Ishikawa (cell line): Measurements from ENCODE around the gene NXN.

Experiments
- CEBPB ChIP-seq: IDR thresholded peaks from 2 replicates; pipeline ENCODE4 v1.6.1; 2012
- CREB1 ChIP-seq: IDR thresholded peaks from 2 replicates; pipeline ENCODE4 v1.6.1; 2012; ENCODE audit warnings: low read depth
- EGR1 ChIP-seq: IDR thresholded peaks from 2 replicates; pipeline ENCODE4 v1.6.1; 2012
- EP300 ChIP-seq: IDR thresholded peaks from 2 replicates; pipeline ENCODE4 v1.6.1; 2012; ENCODE audit warnings: borderline replicate concordance
- FOXM1 ChIP-seq: IDR thresholded peaks from 2 replicates; pipeline ENCODE4 v1.6.1; 2012; ENCODE audit warnings: low read depth, borderline replicate concordance
- MAX ChIP-seq: IDR thresholded peaks from 2 replicates; pipeline ENCODE4 v1.6.1; 2012
- NFIC ChIP-seq: IDR thresholded peaks from 2 replicates; pipeline ENCODE4 v1.6.1; 2012
- RAD21 ChIP-seq: IDR thresholded peaks from 2 replicates; pipeline ENCODE4 v1.6.1; 2012; ENCODE audit warnings: low read depth
- REST ChIP-seq: IDR thresholded peaks from 2 replicates; pipeline ENCODE4 v1.6.1; 2012; ENCODE audit warnings: low read depth, mild to moderate bottlenecking
- TAF1 ChIP-seq: IDR thresholded peaks from 2 replicates; pipeline ENCODE4 v1.6.1; 2012; ENCODE audit warnings: low read depth, mild to moderate bottlenecking
- TCF12 ChIP-seq: IDR thresholded peaks from 2 replicates; pipeline ENCODE4 v1.6.1; 2012; ENCODE audit warnings: low read depth
- TEAD4 ChIP-seq: IDR thresholded peaks from 2 replicates; pipeline ENCODE4 v1.6.1; 2012
- USF1 ChIP-seq: IDR thresholded peaks from 2 replicates; pipeline ENCODE4 v1.6.1; 2012
- YY1 ChIP-seq: IDR thresholded peaks from 2 replicates; pipeline ENCODE4 v1.6.1; 2012; ENCODE audit warnings: low read depth
- ZBTB7A ChIP-seq: IDR thresholded peaks from 2 replicates; pipeline ENCODE4 v1.6.1; 2012; ENCODE audit warnings: low read depth

Gene NXN

GRCh38 chr17:812638-813204, 166.9 kb downstream of the NXN start:
- TF ChIP-seq TCF12 (no peak), NFIC (no peak)

GRCh38 chr17:811051-811784, 168.4 kb downstream of the NXN start:
- TF ChIP-seq USF1 (no peak), NFIC (no peak), YY1 (no peak), FOXM1 (no peak), ZBTB7A (no peak), MAX (no peak), TAF1 (no peak), RAD21 (no peak), CEBPB (no peak), CREB1 (no peak), EP300 (no peak), TCF12 (no peak), EGR1 (no peak), TEAD4 (no peak)

- TF ChIP-seq CEBPB: no peak
- TF ChIP-seq EP300: no peak
- no peak for TF ChIP-seq MAX
- no peak for TF ChIP-seq USF1
- TF ChIP-seq TAF1: no peak
- TF ChIP-seq TCF12: no peak
- TF ChIP-seq ZBTB7A: no peak
- no peak for TF ChIP-seq FOXM1
- TF ChIP-seq RAD21: no peak
- no peak for TF ChIP-seq EGR1
- no peak for TF ChIP-seq TEAD4
- TF ChIP-seq NFIC: no peak
- no peak for TF ChIP-seq REST
Observed at GRCh38 chr17:807523-808294, 171.9 kb downstream of the NXN start.

- TF ChIP-seq REST (no peak), FOXM1 (no peak), NFIC (no peak), ZBTB7A (no peak), YY1 (no peak), RAD21 (no peak), EGR1 (no peak), CREB1 (no peak), TEAD4 (no peak)
Observed at GRCh38 chr17:806781-807522, 172.6 kb downstream of the NXN start.

GRCh38 chr17:806346-806745, 173.2 kb downstream of the NXN start:
- TF ChIP-seq TEAD4: no peak
- TF ChIP-seq YY1: no peak
